Upper lobe of left lung (tissue), 4 donors: ENCODE measurements around the gene ZNF609.

Source experiments
- CTCF ChIP-seq, 6 experiments: fragments of 450-650 bp in 4 of 6; fragments of 200-600 bp in 2 of 6; sonication (generic) in 2 of 6; IDR thresholded peaks; one replicate each; pipeline ENCODE4 v1.5.1; 2016 to 2019; ENCODE audit warnings: antibody characterized with exemption in 6 of 6
- EP300 ChIP-seq, 4 donors: sonication (generic); formaldehyde crosslinking; IDR thresholded peaks; one replicate each; pipeline ENCODE4 v1.5.1; 2017; ENCODE audit warnings: antibody characterized with exemption in 4 of 4, control low read depth in 2 of 4
- POLR2A ChIP-seq, 4 donors: fragments of 450-650 bp; IDR thresholded peaks; one replicate each; pipeline ENCODE4 v1.5.1; 2016 to 2017; ENCODE audit warnings: antibody characterized with exemption in 4 of 4, mild to moderate bottlenecking in 2 of 4
- POLR2AphosphoS5 ChIP-seq, 2 donors: sonication (generic); formaldehyde crosslinking; IDR thresholded peaks; one replicate each; pipeline ENCODE4 v1.5.1; 2017; ENCODE audit warnings: antibody characterized with exemption in 2 of 2

- no peak for TF ChIP-seq CTCF (IDR thresholded peaks at IDR 0.05)
- no peak for TF ChIP-seq POLR2A (IDR thresholded peaks at IDR 0.05)
- no peak for TF ChIP-seq POLR2AphosphoS5 (IDR thresholded peaks at IDR 0.05)
- TF ChIP-seq EP300 (IDR thresholded peaks at IDR 0.05) = no peak
Measured at GRCh38 chr15:64485796-64486195, 25.4 kb downstream of the ZNF609 start.
